HG03196 (cell line): ENCODE data around the gene PPP1R9B.

ENCODE experiments used
- ATAC-seq: cut with Tn5 transposase; IDR thresholded peaks from one replicate; pipeline ENCODE4 v1.9.1; 2021; ENCODE audit not compliant: unreplicated experiment

The PPP1R9B gene, protein sequence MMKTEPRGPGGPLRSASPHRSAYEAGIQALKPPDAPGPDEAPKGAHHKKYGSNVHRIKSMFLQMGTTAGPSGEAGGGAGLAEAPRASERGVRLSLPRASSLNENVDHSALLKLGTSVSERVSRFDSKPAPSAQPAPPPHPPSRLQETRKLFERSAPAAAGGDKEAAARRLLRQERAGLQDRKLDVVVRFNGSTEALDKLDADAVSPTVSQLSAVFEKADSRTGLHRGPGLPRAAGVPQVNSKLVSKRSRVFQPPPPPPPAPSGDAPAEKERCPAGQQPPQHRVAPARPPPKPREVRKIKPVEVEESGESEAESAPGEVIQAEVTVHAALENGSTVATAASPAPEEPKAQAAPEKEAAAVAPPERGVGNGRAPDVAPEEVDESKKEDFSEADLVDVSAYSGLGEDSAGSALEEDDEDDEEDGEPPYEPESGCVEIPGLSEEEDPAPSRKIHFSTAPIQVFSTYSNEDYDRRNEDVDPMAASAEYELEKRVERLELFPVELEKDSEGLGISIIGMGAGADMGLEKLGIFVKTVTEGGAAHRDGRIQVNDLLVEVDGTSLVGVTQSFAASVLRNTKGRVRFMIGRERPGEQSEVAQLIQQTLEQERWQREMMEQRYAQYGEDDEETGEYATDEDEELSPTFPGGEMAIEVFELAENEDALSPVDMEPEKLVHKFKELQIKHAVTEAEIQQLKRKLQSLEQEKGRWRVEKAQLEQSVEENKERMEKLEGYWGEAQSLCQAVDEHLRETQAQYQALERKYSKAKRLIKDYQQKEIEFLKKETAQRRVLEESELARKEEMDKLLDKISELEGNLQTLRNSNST

DNA sequence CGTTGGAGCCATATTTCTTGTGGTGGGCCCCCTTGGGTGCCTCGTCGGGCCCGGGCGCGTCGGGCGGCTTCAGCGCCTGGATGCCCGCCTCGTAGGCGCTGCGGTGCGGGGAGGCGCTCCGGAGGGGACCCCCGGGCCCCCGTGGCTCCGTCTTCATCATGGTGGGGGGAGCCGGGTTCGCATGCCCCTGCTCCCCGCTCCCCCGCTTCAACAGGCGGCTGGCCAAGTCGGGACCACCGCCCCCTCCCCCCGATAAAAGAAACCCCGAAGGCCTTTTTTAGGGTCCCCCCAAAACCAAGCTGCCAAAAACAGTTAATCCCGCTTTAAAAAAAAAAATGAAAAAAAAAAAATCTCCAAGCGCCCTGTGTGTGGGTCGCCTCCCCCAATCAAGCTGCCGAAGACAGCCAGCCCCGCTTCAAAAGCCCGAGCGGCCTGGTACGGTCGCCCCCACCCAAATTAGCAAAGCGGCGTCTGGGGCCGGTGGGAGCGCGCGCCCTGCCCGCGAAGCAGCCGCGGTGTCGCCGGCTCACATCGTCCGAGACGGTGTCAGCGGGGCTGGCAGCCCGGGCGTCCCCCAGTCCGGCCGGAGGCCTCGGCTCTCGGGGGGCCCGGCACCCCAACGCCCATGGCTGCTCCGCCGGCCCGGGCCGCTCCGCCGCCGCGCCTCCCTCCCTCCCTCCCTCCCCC lies at the start of gene PPP1R9B:
TSS of gene PPP1R9B (minus strand) at position 324 of the 687 bp plus-strand sequence. CDS start at position 160, 164 bp downstream.
- no peak for ATAC-seq

DNA sequence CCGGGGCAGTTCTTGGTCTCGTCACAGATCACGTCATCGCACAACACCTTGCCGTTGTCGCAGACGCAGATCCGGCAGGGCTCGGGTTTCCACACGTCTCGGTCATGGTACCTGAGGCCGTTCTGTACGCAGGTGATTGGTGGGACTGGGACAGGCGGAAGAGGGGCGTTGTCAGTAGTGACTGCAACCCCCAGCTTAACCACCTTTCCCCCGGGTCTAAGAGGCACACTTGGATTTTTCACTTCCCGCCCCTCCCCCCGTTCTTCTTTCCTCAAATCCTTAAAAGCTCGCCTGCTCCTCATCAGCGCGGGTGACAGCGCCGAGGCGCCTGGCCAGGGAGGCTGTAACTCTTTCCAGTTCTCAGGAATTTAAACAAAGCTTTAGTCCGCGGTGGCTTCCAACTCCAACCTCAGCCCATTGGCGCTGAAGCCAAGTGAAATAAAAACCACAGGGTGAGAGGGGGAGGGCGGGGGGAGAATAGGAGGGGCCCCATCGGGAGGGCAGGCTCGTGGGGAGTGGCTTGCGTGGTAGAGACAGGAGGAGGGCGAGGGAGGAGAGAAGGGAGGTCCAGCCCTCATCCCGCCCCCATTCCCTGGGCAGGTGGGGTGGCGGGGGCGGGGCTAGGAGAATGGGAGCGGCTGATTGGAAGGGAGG lies 49.5 kb upstream of the PPP1R9B start:
- no peak for ATAC-seq

DNA sequence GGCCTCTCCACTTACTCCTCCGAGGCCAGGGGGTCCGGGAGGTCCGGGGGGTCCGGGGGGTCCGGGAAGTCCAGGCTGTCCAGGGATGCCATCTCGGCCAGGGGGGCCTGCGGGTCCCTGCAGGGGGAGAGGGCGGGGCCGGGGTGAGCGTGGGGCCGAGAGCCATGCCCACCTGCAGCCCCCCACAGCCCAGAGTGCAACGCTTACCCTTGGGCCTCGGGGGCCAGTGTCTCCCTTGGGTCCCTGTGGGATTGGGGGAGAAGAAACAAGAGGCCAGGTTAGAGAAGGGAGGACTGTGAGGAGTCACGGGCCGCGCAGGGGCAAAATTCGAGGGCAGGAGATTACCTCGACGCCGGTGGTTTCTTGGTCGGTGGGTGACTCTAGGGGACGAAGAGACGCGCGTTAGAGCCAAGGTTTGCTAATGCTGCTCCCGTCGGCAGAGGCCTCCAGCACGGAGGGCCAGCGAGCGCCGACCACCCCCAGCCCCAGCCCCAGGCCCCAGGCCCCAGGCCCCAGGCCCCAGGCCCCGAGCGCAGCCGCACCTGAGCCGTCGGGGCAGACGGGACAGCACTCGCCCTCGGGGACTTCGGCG lies 48.8 kb upstream of the PPP1R9B start:
- no peak for ATAC-seq

DNA sequence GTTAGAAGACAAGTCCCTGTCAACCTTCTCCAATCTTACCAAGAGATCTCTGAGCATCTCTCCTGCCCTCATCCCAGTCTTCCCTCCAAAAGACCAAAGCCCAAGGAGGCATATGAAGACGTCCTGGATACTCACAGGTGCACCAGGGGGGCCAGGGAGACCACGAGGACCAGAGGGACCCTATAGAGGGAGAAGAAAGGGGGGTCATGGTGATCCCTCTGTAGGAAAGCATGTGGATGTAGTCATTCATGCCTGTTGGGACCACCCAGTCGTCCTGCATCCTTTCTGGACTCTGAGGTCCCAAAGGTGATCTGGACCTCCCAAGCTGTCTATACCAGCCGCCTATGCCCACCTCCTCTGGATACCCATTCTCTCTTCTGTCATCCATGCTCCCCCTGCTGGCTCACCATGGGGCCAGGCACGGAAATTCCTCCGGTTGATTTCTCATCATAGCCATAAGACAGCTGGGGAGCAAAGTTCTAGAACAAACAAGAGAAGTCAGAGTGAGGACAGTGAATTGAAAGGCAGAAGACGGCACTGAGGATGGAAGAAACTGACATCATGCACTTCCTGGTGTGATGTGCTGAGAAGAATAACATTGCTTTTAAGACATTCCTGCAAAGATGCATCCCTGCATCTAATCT lies 47.7 kb upstream of the PPP1R9B start:
- ATAC-seq, result no peak

DNA sequence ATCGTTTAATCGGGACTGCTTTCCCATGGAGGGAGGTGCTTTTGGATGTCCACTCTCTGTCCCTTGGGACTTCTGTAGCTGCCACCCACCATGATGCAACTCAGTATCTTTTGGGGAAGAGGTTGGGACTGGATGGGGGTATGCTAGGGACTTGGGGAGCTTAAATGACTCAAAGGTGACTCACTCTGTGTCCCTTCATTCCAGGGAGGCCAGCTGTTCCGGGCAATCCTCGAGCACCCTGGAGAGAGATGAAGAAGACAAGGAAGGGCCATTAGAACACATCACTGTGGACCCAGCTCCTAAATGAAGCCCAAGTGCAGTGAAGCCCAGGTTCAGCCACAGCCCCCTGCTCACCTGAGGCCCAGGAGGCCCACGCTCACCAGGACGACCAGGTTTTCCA lies 46.3 kb upstream of the PPP1R9B start:
- no peak for ATAC-seq

DNA sequence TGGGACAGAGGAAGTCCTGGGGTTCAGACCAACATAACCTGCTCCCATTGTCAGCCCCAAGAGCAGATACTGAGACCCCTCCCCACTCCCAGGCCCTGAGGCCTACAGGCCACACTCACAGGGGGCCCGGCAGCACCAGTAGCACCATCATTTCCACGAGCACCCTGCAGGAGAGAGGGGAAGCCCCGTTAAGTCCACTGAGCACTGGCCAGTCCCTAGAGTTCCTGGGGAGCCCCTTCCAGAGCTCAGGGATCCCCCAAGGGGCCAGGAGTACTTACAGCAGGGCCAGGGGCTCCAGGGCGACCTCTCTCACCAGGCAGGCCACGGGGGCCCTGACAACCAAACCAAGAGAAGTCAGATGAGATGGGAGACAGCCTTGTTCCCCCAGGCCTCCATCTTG lies 45.6 kb upstream of the PPP1R9B start:
- ATAC-seq, result no peak

DNA sequence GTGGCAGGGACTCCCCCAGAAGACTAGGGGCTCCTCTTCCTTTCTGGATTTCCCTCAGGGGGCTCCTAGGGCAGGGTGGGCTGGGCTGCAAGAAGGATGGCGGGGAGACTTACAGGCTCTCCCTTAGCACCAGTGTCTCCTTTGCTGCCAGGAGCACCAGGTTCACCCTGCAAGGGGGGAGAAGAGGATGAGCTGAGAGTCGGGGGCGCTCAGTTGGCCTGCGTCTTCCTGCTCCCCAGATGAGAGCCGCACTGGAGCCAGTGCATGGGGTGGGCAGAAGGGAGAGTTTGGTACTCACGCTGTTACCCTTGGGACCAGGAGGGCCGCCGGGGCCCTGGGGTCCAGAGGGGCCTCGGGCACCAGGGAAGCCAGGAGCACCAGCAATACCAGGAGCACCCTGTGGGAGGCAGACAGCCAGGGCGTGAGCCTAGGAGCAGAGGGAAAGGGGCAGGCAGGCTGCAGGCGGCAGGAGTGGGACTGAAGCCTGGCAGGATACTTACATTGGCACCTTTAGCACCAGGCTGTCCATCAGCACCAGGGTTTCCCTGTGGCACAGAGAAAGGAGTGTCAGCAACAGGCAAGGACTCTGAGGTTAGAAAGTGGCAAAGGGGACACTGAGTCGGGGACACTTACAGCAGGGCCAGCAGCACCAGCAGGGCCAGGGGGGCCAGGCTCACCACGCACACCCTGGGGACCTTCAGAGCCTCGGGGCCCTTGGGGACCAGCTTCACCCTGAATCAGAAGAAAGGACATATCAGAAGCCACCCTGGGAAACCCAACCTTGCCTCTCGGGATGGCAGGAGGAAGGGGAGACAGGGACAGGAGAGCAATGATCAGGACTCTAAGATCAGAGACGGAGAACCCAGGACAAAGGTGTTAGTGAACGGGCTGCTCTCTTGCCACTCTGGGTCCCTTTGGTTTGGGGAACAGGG lies 44.7 kb upstream of the PPP1R9B start:
- ATAC-seq, result no peak

DNA sequence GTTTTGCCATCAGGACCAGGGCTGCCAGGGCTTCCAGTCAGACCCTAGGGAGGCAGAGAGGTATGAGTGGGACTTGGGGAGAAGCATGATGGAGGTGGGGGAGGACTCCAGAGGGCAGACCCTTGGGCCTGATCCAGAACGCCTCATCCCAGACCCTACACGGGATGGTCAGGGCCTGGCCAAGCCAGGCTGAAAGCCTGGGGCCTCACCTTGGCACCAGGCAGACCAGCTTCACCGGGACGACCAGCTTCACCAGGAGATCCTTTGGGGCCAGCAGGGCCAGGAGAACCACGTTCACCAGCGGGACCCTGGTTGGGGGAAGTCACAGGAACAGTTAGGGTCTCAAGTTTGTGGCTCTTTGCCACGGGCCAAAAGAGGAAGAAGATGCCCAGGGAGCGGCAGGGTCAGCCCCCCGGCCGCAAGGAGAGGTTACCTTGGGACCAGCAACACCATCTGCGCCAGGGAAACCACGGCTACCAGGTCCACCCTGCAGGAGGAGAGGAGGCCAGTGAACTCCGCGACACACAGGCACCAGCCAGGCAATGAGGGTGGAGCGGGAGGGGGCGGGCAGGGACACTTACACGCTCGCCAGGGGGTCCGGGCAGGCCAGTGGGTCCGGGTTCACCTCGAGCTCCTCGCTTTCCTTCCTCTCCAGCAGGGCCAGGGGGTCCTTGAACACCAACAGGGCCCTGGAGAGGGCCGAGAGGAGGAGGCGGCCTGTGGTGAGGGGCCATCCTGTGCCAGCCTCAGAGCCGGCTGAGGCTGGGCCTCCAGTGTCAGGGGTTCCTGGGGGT lies 43.9 kb upstream of the PPP1R9B start:
- ATAC-seq, result no peak

DNA sequence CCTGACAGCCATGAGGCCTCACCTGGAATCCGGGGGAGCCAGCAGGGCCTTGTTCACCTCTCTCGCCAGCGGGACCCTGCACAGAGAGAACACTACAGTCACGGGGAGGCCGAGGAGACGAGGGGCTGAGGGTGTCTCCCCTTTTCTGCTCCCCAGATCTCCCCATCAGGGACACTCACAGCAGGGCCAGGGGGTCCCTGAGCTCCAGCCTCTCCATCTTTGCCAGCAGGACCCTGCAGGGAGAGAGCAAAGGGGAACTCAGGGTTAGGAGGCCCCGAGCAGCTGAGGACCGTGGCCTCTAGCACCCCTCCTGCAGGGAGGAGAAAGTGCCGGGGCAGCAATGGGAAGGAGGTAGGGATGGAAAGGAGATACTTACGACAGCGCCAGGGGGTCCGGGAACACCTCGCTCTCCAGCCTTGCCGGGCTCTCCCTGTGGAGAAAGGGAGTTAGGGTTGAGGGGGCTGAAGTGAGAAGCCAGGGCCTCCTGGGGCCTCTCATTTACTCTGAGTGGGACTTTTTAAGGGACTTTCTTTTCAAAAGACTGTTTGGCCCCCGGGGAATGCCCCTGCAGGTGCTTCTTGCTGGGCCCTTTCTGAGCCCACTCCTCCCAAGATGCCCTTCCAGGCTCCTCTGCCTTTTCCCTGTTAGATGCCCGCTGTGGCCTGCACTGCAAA lies 42.3 kb upstream of the PPP1R9B start:
- ATAC-seq, result no peak

DNA sequence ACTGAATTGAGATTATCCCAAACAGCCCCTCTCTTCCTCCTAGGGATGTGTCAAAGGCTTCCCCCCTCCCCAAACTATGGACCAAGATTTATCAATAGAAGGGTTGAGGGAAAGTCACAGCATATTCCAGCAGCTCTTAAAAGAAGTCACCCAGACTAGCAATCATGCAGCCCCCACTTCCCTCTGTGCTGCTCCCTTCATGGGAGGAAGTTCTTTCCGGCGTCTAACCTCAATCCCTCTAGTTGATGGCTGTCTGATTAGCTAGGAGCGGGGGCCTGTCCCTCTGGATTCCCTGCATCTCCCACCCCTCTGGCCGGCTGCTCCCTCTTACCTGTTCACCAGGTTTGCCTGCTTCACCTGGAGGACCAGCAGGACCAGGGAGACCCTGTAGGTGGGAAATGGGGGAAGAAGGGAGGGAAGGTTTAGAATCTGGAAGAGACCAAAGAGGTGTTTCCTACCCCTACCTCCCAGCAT lies 41.7 kb upstream of the PPP1R9B start:
- no peak for ATAC-seq

DNA sequence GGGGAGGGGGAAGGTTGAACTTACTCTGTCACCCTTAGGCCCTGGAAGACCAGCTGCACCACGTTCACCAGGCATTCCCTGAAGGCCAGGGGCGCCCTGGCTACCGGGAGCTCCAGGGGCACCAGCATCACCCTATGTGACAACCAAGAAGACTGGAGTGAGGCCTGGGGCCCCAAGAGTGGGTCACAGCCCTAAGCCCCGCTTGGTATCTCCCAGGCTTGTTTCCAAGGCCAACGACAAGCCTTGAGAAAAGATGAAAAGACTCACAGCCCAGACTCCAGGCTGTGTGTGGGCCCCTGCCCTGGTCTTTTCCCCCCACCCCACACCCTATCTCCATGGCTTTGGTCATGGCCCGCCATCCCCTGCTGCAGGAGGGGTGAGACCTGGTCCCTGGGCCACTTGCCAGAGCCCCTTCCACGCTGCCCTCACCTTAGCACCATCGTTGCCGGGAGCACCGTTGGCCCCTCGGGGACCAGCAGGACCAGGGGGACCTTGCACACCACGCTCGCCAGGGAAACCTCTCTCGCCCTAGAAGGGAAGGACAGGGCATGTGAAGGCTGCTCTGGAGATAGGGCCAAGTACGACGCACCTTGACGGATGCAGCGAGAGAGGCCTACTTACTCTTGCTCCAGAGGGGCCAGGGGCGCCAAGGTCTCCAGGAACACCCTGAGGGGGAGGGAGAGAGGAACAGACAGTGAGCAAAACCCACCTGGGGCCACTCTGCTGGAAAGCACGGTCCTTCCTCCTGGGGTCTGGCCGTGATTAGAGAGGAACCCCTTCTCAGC lies 41.1 kb upstream of the PPP1R9B start:
- no peak for ATAC-seq

DNA sequence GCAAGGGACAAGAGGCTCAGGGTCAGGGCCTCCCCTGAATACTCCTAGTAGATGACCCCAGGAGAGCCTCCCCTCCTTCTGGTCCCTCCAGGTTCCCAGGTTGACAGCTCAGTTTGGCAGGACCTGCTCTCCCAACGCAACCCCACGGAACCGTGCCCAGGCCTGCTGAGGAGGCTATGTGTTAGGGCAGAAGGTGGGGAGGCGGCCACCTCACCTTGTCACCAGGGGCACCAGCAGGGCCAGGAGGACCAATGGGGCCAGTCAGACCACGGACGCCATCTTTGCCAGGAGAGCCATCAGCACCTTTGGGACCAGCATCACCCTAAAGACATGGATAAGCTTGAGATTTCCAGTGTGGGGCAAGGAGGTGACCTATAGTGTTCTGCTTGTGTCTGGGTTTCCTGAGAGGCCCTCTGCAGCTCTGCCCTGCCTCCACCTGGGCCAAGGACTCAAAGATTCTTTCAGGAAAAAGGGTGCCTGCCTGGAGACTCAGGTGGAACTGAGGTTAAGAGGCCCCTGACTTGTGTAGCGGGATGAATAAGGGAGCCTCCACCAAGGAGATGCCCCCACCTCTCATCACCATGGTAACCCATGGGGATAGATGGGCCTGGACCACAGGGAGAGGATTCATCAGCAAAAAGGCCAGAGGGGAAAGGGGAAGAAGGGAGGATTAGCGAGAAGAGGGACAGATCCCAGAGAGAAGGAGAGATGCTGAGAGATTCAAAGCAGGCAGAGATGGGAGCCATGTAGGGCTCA lies 40.3 kb upstream of the PPP1R9B start:
- ATAC-seq, result no peak

DNA sequence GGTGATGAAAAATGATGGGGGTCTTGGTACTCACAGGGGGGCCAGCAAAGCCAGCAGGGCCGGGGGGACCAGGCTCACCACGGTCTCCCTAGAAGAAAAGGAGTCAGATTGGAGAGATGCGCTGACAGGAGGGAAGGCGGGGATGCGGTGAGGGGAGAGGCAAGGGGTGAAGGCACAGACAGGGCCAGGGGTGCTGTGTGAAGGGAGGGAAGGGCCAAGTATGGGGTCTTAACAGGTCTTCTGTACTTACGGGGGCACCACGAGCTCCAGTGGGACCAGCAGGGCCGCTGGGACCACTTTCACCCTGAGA lies 39.8 kb upstream of the PPP1R9B start:
- ATAC-seq, result no peak

DNA sequence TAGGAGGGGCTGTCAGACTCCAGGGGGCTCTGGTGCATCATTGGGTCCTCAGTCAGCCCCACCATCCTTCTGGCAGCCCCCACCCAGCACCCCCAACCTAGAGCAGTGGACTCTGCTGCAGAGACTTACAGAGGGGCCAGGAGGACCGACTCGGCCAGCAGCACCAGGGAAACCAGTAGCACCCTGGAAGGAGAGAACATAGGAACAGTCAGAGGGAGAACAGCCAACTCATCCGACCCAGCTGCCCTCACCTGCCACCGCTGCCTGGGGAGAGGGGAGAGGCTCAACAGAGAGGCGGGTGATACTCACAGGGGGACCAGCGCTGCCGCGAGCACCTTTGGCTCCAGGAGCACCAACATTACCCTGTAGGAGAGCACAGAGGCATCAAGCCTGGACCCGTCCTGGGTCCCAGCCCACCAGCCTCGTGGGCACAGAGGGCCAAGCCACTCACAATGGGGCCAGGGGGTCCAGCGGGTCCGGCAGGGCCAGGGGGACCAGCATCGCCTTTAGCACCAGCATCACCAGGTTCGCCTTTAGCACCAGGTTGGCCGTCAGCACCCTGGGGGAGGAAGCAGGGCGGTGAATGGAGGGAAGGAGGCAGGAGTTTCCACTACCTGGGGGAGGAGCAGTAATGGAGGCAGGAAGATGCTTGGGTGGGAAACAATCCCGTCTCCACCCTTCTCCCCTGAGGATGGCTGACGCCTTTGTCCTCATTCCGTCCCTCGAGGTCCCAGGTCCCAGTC lies 39.2 kb upstream of the PPP1R9B start:
- no peak for ATAC-seq

DNA sequence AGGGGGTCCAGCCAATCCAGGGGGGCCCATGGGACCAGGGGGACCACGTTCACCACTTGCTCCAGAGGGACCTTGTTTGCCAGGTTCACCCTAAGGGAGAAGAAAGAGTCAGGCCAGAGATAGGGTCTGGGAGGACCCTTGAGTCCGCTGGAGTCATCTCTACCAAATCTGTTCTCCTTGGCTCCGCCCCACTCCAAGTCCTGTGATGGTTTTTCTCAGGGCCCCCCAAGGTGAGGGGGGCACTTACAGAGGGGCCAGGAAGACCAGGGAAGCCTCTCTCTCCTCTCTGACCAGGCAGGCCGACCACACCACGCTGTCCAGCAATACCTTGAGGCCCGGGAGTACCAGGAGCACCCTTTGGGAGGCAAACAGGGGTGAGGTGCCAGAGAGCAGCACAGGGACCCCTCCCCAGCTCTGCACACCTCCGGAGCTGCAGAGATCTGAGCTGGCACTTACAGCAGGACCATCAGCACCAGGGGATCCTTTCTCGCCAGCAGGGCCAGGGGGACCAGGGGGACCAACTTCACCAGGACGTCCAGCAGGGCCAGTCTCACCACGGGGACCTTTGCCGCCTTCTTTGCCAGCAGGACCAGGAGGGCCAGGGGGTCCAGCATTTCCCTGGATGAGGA lies 38.6 kb upstream of the PPP1R9B start:
- ATAC-seq, result no peak
